HEK293T (cell line): ENCODE data around the gene RASSF5.

ENCODE experiments used
- BHLHE40 ChIP-seq: fragments of 450-650 bp; IDR thresholded peaks from 2 replicates; pipeline ENCODE4 v1.6.1; 2016; ENCODE audit warnings: mild to moderate bottlenecking, moderate library complexity, borderline replicate concordance
- ELF4 ChIP-seq: fragments of 450-650 bp; IDR thresholded peaks from 2 replicates; pipeline ENCODE4 v1.6.1; 2017; ENCODE audit warnings: antibody characterized with exemption

- no peak for TF ChIP-seq ELF4
- no peak for TF ChIP-seq BHLHE40
Observed at GRCh38 chr1:206469933-206470691, 37.2 kb upstream of the RASSF5 start, which contains the start of gene IKBKE.
